HG03196 (cell line): ENCODE results near the gene INPP1.
A peak's percentile ranks its signal among the peaks of the same experiment; 100 is the strongest.

Experiments used
- ATAC-seq: cut with Tn5 transposase; IDR thresholded peaks from one replicate; pipeline ENCODE4 v1.9.1; 2021; ENCODE audit not compliant: unreplicated experiment

INPP1 gene

GRCh38 chr2:190407662-190408537, 64.5 kb downstream of the INPP1 start, which contains the start of gene MFSD6:
Gene MFSD6, plus strand, starts transcription at chr2:190408355. Its CDS starts 27,675 bp downstream, at chr2:190436030.
- ATAC-seq, result peak; percentile 60

GRCh38 chr2:190408538-190409271, 65.3 kb downstream of the INPP1 start:
- ATAC-seq, result peak; percentile 76

DNA sequence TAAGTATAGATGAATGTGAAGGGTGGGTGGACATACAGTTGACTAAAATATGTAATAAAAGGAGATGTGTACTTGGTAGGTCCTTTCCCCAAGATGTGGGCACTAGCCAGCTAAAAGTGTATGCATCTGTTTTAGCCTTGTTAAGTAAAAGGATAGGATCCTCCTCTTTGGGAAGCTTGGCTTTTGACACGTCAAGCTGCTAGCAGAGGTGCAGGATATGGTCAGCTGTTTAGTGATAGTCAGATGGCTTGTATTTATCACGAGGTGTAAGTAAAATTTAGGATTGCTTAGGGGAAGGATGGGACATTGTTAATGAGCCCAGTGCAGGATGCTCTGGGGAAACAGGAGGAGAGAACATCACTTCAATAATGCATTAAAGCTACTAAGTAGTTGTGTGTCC, 66.2 kb downstream of the INPP1 start:
- no peak for ATAC-seq

- no peak for ATAC-seq
Measured at GRCh38 chr2:190410166-190410565, 66.8 kb downstream of the INPP1 start.

DNA sequence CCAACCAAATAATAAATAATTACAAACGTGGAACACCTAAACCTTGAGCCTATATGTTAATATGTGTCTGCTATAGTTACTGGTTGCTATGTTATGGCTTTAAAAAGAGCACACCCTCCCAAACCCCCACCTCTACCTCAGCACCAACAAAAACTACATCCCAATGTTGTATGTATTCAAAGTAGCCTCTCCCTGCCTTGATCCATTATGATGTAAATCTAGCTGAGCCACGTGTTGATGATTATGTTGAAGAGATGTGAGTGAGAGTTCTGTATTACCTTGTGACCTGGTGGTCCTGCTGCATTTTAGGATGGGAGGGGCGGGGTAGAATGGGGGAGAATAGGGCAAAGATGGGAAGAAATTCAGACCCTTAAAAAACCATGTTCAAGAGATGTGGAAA, 69.6 kb downstream of the INPP1 start:
- no peak for ATAC-seq

- no peak for ATAC-seq
Measured at GRCh38 chr2:190413421-190413820, 70.0 kb downstream of the INPP1 start.

- no peak for ATAC-seq
Measured at GRCh38 chr2:190415251-190415650, 71.9 kb downstream of the INPP1 start.

DNA sequence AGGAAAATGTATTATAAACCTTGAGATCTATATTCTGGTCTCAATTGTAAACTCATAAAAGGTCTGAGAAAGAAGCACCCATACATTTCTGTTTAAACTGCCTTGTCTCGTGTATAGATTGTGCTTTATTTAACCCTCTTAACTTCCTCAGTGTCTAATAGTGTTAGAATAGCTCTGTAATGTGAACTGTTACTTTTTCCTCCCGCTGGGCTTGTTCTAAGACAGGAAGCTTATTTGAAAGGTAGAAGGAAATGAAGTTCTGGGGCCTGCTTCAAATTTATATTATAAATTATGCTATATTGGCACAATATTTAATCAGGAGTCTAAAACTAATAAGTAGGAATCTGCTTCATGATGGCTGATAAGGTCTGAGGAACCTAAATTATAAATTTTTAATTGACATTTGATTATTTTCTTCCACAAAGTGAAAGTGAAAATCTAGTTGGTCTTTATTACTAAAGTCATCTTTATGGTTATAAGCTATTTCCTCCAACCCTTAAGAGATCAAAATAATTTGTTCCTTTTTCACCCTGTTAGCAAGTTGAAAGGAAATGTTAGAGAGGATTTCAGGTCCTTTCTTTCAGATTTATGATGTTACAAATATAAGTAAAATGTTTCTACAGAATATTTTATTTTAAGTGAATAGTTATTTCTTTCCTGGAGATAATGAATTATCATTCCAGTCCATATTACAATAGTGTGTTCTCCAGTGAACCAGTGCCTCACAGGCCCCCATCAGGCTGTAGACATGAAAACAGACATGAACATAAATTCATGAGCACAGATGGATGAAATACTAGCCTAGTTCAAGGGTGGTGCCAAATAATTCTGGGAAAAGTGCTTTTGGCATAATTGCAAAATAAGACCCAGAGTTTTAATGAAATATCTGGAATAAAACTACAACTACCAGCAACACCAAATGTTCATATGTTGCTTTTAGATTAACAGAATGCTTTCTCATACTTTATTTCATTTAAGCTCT, 72.7 kb downstream of the INPP1 start:
- ATAC-seq, result no peak

DNA sequence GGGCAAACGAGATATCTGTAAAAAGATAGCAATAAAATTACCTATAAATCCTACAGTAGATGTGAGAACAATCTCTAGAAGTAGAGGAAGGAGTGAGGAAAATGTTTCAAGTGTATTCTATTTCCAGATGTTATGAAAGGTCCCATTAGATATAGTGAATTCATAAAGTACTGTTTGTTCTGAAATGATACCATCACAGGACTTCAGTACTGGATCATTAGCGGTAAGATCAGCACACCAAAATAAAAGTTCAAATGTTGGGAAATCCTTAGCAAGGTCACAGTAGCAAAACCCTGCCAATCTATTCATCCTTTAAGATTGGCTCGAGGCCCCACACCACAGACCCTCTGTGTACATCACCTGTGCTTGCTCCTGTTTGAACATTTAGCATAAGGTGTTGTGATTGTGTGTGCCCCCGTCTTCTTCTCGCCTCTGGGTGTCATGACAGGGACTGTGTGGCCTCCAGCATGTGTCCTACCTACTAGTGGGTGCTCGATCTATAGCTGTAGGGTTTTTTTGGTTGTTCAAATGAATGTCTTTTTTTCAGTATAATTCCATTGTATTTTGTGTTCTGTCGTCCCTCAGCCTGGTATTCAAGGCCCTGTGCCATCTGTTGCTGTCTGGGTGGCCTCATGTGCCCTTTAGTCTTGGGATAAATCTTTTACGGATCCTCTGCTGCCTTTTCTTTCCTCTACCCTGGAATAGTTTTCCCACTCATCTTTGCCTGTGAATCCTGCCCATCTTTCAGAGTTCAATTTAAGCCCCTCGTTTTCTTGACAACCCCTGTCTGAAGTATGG, 73.9 kb downstream of the INPP1 start:
- no peak for ATAC-seq

- ATAC-seq, result no peak
Measured at GRCh38 chr2:190418727-190419126, 75.3 kb downstream of the INPP1 start.

- ATAC-seq, result no peak
Measured at GRCh38 chr2:190420801-190421200, 77.4 kb downstream of the INPP1 start.
